SU-DHL-6 (cell line): ENCODE results near the gene PCK1.

Experiments
- H2AFZ ChIP-seq: fragments of 200-600 bp; sonication (generic); 2 replicates; pipeline ENCODE4 v1.6.1; 2014; ENCODE audit warnings: low read depth, mild to moderate bottlenecking, moderate library complexity, mixed read lengths, antibody characterized with exemption, low read length; ENCODE audit not compliant: severe bottlenecking
- H3F3A ChIP-seq: fragments of 200-600 bp; shearing (Covaris generic); 2 replicates; pipeline ENCODE4 v1.6.0; 2016; ENCODE audit warnings: antibody characterized with exemption, mild to moderate bottlenecking; ENCODE audit not compliant: insufficient read depth
- H3K27ac ChIP-seq: fragments of 200-600 bp; sonication (generic); 2 replicates; pipeline ENCODE4 v1.5.1; 2016; ENCODE audit warnings: low read depth, mild to moderate bottlenecking, low read length, moderate library complexity, mixed read lengths
- H3K27me3 ChIP-seq: fragments of 200-600 bp; sonication (generic), shearing (Covaris generic); 2 replicates; pipeline ENCODE4 v1.6.0; 2014; ENCODE audit warnings: mild to moderate bottlenecking, low read length
- H3K36me3 ChIP-seq: fragments of 200-600 bp; sonication (generic); 2 replicates; pipeline ENCODE4 v1.6.1; 2014; ENCODE audit warnings: mild to moderate bottlenecking, low read length, mixed read lengths
- H3K4me2 ChIP-seq: fragments of 300-600, 200-600 bp; shearing (Covaris generic), sonication (generic); 2 replicates; pipeline ENCODE4 v1.6.0; 2014; ENCODE audit warnings: low read length, low read depth, mild to moderate bottlenecking; ENCODE audit not compliant: poor library complexity, severe bottlenecking
- H3K4me3 ChIP-seq: fragments of 200-600 bp; sonication (generic); 2 replicates; pipeline ENCODE4 v1.5.1; 2014; ENCODE audit warnings: antibody characterized with exemption, low read length, mild to moderate bottlenecking, mixed read lengths; ENCODE audit not compliant: insufficient read depth, poor library complexity, severe bottlenecking
- H3K79me2 ChIP-seq: fragments of 200-600 bp; sonication (generic); 2 replicates; pipeline ENCODE4 v1.6.1; 2014; ENCODE audit warnings: mild to moderate bottlenecking, low read length, moderate library complexity; ENCODE audit not compliant: insufficient read depth
- H3K9ac ChIP-seq: fragments of 200-600 bp; sonication (generic); 2 replicates; pipeline ENCODE4 v1.7.0; 2014; ENCODE audit warnings: mild to moderate bottlenecking, low read length
- H3K9me2 ChIP-seq: fragments of 200-600 bp; sonication (generic); replicated peaks from 2 replicates; pipeline ENCODE4 v1.6.1; 2014; ENCODE audit warnings: low read length; ENCODE audit not compliant: insufficient read depth
- H3K9me3 ChIP-seq: fragments of 200-600 bp; sonication (generic); 2 replicates; pipeline ENCODE4 v1.6.1; 2014; ENCODE audit warnings: low read length, mixed read lengths; ENCODE audit not compliant: insufficient read depth
- H4K20me1 ChIP-seq: fragments of 200-600 bp; sonication (generic); 2 replicates; pipeline ENCODE4 v1.6.1; 2014; ENCODE audit warnings: low read depth, mild to moderate bottlenecking, antibody characterized with exemption, low read length, moderate library complexity, mixed read lengths
- EZH2phosphoT487 ChIP-seq: fragments of 200-600 bp; sonication (generic), shearing (Covaris generic); conservative IDR thresholded peaks from 2 replicates; pipeline ENCODE4 v1.6.1; 2018; ENCODE audit warnings: mild to moderate bottlenecking, antibody characterized with exemption, low read length, moderate library complexity, mixed read lengths
- TF ChIP-seq, protein P1 (sequence below): fragments of 200-600 bp; sonication (generic); IDR thresholded peaks from one replicate; pipeline ENCODE4 v1.5.1; 2017; ENCODE audit warnings: antibody characterized with exemption, mild to moderate bottlenecking, low read length, moderate library complexity; ENCODE audit not compliant: insufficient read depth, poor library complexity, severe bottlenecking

Gene PCK1

DNA sequence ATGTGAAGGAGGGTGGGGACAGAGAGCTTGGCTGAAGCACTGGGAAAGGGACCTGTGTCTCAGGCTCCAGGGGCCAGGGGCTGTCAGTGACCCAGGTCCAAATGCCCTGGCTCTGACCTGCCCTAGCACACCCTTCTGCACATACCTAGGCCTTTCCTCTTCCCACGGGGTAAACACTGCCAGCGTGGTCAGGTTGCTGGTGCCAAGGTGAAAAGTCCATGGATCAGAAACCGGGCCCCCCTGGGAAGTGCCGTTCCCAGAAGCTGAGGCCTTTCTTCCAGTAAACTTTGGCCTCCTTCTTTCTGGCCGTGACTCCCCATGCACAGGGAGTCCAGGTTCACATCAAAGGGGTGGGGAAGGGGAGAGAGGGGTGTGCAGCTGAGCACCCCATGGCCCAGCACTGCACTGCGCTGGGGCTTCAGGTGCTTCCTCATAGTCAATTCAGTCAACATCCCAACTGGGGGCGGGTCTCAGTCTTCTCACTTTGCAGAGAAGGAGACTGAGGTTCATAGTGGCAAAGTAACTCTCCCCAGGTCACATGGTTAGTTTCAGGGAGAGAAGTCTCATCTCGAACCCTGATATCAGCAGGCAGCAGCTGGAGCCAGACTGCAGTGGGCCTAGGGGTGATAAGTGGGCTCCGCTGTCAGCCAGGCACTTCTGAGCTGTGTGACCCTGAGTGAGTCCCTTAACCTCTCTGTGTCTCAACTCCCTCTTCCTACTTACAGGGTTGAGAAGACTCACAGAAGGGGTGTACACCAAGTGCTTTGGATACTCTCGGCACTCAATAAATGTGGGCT is 17.0 kb downstream of the PCK1 start:
- no peaks in the 10 kb centered on the region for H3K27me3 ChIP-seq
- H3K9me2 ChIP-seq: no peaks in the 10 kb centered on the region
- no peak overlapping the region for H3K9ac ChIP-seq
- H3K79me2 ChIP-seq: no peaks in the 10 kb centered on the region
- no peak overlapping the region for H2AFZ ChIP-seq
- H3K9me3 ChIP-seq: no peaks in the 10 kb centered on the region
- H3K36me3 ChIP-seq: no peaks in the 10 kb centered on the region
- no peaks in the 10 kb centered on the region for H3F3A ChIP-seq
- no peak overlapping the region for H3K4me3 ChIP-seq
- no peak overlapping the region for H3K4me2 ChIP-seq
- no peaks in the 10 kb centered on the region for H4K20me1 ChIP-seq
- H3K27ac ChIP-seq: no peak overlapping the region
- no peak for TF ChIP-seq EZH2phosphoT487
- TF ChIP-seq, protein P1, sequence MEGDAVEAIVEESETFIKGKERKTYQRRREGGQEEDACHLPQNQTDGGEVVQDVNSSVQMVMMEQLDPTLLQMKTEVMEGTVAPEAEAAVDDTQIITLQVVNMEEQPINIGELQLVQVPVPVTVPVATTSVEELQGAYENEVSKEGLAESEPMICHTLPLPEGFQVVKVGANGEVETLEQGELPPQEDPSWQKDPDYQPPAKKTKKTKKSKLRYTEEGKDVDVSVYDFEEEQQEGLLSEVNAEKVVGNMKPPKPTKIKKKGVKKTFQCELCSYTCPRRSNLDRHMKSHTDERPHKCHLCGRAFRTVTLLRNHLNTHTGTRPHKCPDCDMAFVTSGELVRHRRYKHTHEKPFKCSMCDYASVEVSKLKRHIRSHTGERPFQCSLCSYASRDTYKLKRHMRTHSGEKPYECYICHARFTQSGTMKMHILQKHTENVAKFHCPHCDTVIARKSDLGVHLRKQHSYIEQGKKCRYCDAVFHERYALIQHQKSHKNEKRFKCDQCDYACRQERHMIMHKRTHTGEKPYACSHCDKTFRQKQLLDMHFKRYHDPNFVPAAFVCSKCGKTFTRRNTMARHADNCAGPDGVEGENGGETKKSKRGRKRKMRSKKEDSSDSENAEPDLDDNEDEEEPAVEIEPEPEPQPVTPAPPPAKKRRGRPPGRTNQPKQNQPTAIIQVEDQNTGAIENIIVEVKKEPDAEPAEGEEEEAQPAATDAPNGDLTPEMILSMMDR: no peak

- no peak overlapping the region for H3K4me2 ChIP-seq
- no peaks in the 10 kb centered on the region for H3K9me2 ChIP-seq
- no peak overlapping the region for H2AFZ ChIP-seq
- no peak overlapping the region for H3K9ac ChIP-seq
- H3F3A ChIP-seq: no peaks in the 10 kb centered on the region
- no peaks in the 10 kb centered on the region for H3K9me3 ChIP-seq
- H3K36me3 ChIP-seq: no peaks in the 10 kb centered on the region
- H3K79me2 ChIP-seq: no peaks in the 10 kb centered on the region
- TF ChIP-seq EZH2phosphoT487: no peak
- TF ChIP-seq, protein P1: no peak
- no peaks in the 10 kb centered on the region for H3K27me3 ChIP-seq
- H3K27ac ChIP-seq: no peak overlapping the region
- no peak overlapping the region for H3K4me3 ChIP-seq
- no peaks in the 10 kb centered on the region for H4K20me1 ChIP-seq
Observed at GRCh38 chr20:57578476-57579165, 17.7 kb downstream of the PCK1 start.

GRCh38 chr20:57579331-57579897 is 18.5 kb downstream of the PCK1 start:
- Histone ChIP-seq H3K79me2 (no peaks in the 10 kb centered on the region), H3K4me2 (no peak overlapping the region), H3K27me3 (no peaks in the 10 kb centered on the region)

More at GRCh38 chr20:57579331-57579897, 18.5 kb downstream of the PCK1 start:
- Histone ChIP-seq H3K27ac (no peak overlapping the region), H3K9me2 (no peaks in the 10 kb centered on the region), H3K36me3 (no peaks in the 10 kb centered on the region), H4K20me1 (no peaks in the 10 kb centered on the region), H3K9me3 (no peaks in the 10 kb centered on the region), H3K9ac (no peak overlapping the region), H2AFZ (no peak overlapping the region), H3F3A (no peaks in the 10 kb centered on the region), H3K4me3 (no peak overlapping the region)
- TF ChIP-seq, protein P1: no peak
- no peak for TF ChIP-seq EZH2phosphoT487
